GM12874 (cell line): ENCODE data around the gene RBPJL.

Experiments
- CTCF ChIP-seq: IDR thresholded peaks from 2 replicates; pipeline ENCODE4 v1.5.1; 2011; ENCODE audit warnings: low read depth, mild to moderate bottlenecking, control low read depth, low read length, moderate library complexity; ENCODE audit not compliant: insufficient read depth

RBPJL gene

GRCh38 chr20:45345104-45345936 is 38.7 kb downstream of the RBPJL start:
- TF ChIP-seq CTCF = no peak

- no peak for TF ChIP-seq CTCF
Observed at GRCh38 chr20:45346291-45346718, 39.7 kb downstream of the RBPJL start.

- TF ChIP-seq CTCF = no peak
Observed at GRCh38 chr20:45346851-45347250, 40.2 kb downstream of the RBPJL start.

GRCh38 chr20:45347297-45347935 is 40.8 kb downstream of the RBPJL start:
- TF ChIP-seq CTCF = no peak

- TF ChIP-seq CTCF = no peak
Observed at GRCh38 chr20:45347936-45348778, 41.5 kb downstream of the RBPJL start, which contains the start of gene SDC4. Gene SDC4, minus strand, starts transcription at chr20:45348424. Its CDS starts 40 bp downstream, at chr20:45348384.

- TF ChIP-seq CTCF = no peak
Observed at GRCh38 chr20:45350217-45350616, 43.6 kb downstream of the RBPJL start.

GRCh38 chr20:45352729-45353128 is 46.1 kb downstream of the RBPJL start:
- TF ChIP-seq CTCF = no peak
